HepG2 (cell line): ENCODE measurements around the gene DHX8. TPM values are rescaled to one million over a fixed set of nuclear protein-coding genes. Genes with fewer than 3 reads are reported as not detected.

Source experiments
- ARID4A ChIP-seq: sonication (generic); formaldehyde crosslinking; IDR thresholded peaks from 2 replicates; pipeline ENCODE4 v1.5.0; 2020; ENCODE audit warnings: mild to moderate bottlenecking, missing genetic modification reagents, borderline replicate concordance
- CEBPB ChIP-seq: IDR thresholded peaks from 2 replicates; pipeline ENCODE4 v1.6.1; 2011; ENCODE audit warnings: low read depth, low read length, improper control_type of control experiment, borderline replicate concordance
- MAF1 ChIP-seq: sonication (generic); formaldehyde crosslinking; IDR thresholded peaks from 2 replicates; pipeline ENCODE4 v1.5.0; 2020; ENCODE audit warnings: missing genetic modification reagents, borderline replicate concordance
- NR2C2 ChIP-seq: sonication (generic); formaldehyde crosslinking; IDR thresholded peaks from 2 replicates; pipeline ENCODE4 v1.4.0; 2020; ENCODE audit warnings: missing genetic modification reagents, mild to moderate bottlenecking, moderate library complexity, borderline replicate concordance
- REST ChIP-seq, 2 experiments: IDR thresholded peaks; 2 replicates each; pipeline ENCODE4 v1.6.1; 2011 to 2012; ENCODE audit warnings: low read length in 2 of 2, borderline replicate concordance in 1 of 2, low read depth in 1 of 2, mild to moderate bottlenecking in 1 of 2, moderate library complexity in 1 of 2
- SETDB1 ChIP-seq: sonication (generic); formaldehyde crosslinking; IDR thresholded peaks from 2 replicates; pipeline ENCODE4 v1.5.1; 2020; ENCODE audit warnings: missing genetic modification reagents, mild to moderate bottlenecking, borderline replicate concordance
- SKIL ChIP-seq: sonication (generic); formaldehyde crosslinking; IDR thresholded peaks from 2 replicates; pipeline ENCODE4 v1.8.0; 2022; ENCODE audit warnings: missing genetic modification reagents, mild to moderate bottlenecking, moderate library complexity, borderline replicate concordance
- SOX13 ChIP-seq, 3 experiments: fragments of 450-650 bp in 1 of 3; sonication (generic) in 1 of 3; formaldehyde crosslinking in 1 of 3; IDR thresholded peaks in 2 of 3; conservative IDR thresholded peaks in 1 of 3; 2 replicates each; pipeline versions ENCODE4 v1.5.0 to v1.6.1; 2016 to 2020; ENCODE audit warnings: antibody characterized with exemption in 1 of 3, mild to moderate bottlenecking in 1 of 3, missing compliant biosample characterization in 1 of 3, missing genetic modification reagents in 1 of 3, moderate library complexity in 1 of 3
- USF2 ChIP-seq, 2 experiments: sonication (generic) in 1 of 2; formaldehyde crosslinking in 1 of 2; IDR thresholded peaks; 2 replicates each; pipeline versions ENCODE4 v1.5.1 to v1.6.1; 2011 to 2020; ENCODE audit warnings: borderline replicate concordance in 1 of 2, low read depth in 1 of 2, low read length in 1 of 2, mild to moderate bottlenecking in 1 of 2, missing genetic modification reagents in 1 of 2, moderate library complexity in 1 of 2
- ZNF121 ChIP-seq: sonication (generic); formaldehyde crosslinking; IDR thresholded peaks from 2 replicates; pipeline ENCODE4 v1.5.0; 2020; ENCODE audit warnings: mild to moderate bottlenecking, missing genetic modification reagents
- ZNF552 ChIP-seq: sonication (generic); formaldehyde crosslinking; IDR thresholded peaks from 2 replicates; pipeline ENCODE4 v1.9.0; 2022; ENCODE audit warnings: missing genetic modification reagents, mild to moderate bottlenecking, borderline replicate concordance
- ZNF883 ChIP-seq: sonication (generic); formaldehyde crosslinking; IDR thresholded peaks from 2 replicates; pipeline ENCODE4 v1.5.1; 2020; ENCODE audit warnings: mild to moderate bottlenecking, missing genetic modification reagents; ENCODE audit errors: not compliant biosample characterization
- polyA plus RNA-seq, 8 experiments: library from polyadenylated mRNA; depleted of rRNA in 3 of 8; stranded (reverse) in 7 of 8; unstranded in 1 of 8; fragments of >200 nt; fragmentation: Illumina TruSeq in 4 of 8; extraction: Trizol in 4 of 8; gene quantifications; 2 replicates each; pipeline versions ENCODE4 v1.2.1 to v1.2.3, GENCODE V29; 2011 to 2016; ENCODE audit warnings: low read depth in 4 of 8, missing spikeins in 1 of 8, mixed read lengths in 1 of 8; ENCODE audit not compliant: insufficient read depth in 1 of 8
- total RNA-seq, 5 experiments: library from RNA; depleted of rRNA; stranded (reverse); fragments of >200 nt; fragmentation: Illumina TruSeq; extraction: Trizol; gene quantifications; 2 replicates each; pipeline ENCODE4 v1.2.3, GENCODE V29; 2016; ENCODE audit warnings: low read depth in 1 of 5

DHX8 gene
- total and polyA plus RNA-seq, 2 of the 13 experiments (the other 11 are each of a cell fraction or from before 2014, with no cell fraction given): 24.8 to 48.9 TPM

- TF ChIP-seq USF2 (IDR thresholded peaks at IDR 0.05; ENCODE audit: low read depth, low read length) (no peak), USF2 (CRISPR knock-in tag; IDR thresholded peaks at IDR 0.05; ENCODE audit: borderline replicate concordance) (no peak; the same call in 1 of the 2 replicates), MAF1 (CRISPR knock-in tag) (no peak), ZNF552 (CRISPR knock-in tag) (peak; percentile 40; the same call in 1 of the 2 replicates), ARID4A (peak; percentile 88; the same call in 1 of the 2 replicates), CEBPB (peak; percentile 22; the same call in 1 of the 2 replicates), REST (IDR thresholded peaks at IDR 0.05; ENCODE audit: borderline replicate concordance in 1 of 2, low read depth in 1 of 2, low read length in 2 of 2) (peak in 1 of 2 experiments; percentile 71; a peak in 1 of 4 replicates), SOX13 (IDR thresholded peaks at IDR 0.05) (peak; percentile 94), SOX13 (CRISPR knock-in tag; conservative IDR thresholded peaks at IDR 0.05 in 1 of 2, IDR thresholded peaks at IDR 0.05 in 1 of 2) (peak in 1 of 2 experiments; percentile 96; a peak in 2 of 4 replicates), SETDB1 (CRISPR knock-in tag) (no peak), NR2C2 (CRISPR knock-in tag) (peak; percentile 95), ZNF883 (CRISPR knock-in tag) (no peak), SKIL (CRISPR knock-in tag) (peak; percentile 98), ZNF121 (CRISPR knock-in tag) (peak; percentile 55)
Observed at GRCh38 chr17:43530288-43531081, 46.7 kb downstream of the DHX8 start (continued).
